IMR-90 (cell line): ENCODE data around the gene ALG13. TPM values are rescaled to one million over a fixed set of nuclear protein-coding genes. Genes with fewer than 3 reads are reported as not detected.

Source experiments
- ATAC-seq: fragments of 200-7000 bp; cut with Tn5 transposase; 2 replicates; pipeline ENCODE4 v1.9.1; 2020; ENCODE audit warnings: low read depth, mild to moderate bottlenecking, moderate library complexity
- BruUV-seq: library from RNA; stranded (reverse); fragments of 400-500 nt; replicated peaks from 2 replicates; lab custom pipeline; 2021; lab: Mats Ljungman, UMichigan
- CTCF ChIA-PET: fragments of 300-600 bp; formaldehyde crosslinking; extraction: SDS; loops from one replicate; lab custom pipeline; 2021; ENCODE audit warnings: antibody characterized with exemption; lab: Yijun Ruan, JAX
- POLR2A ChIA-PET: fragments of 300-600 bp; sonication (Branson Sonifier 250); formaldehyde crosslinking; loops from one replicate; lab custom pipeline; 2022; ENCODE audit warnings: antibody characterized with exemption; ENCODE audit not compliant: unreplicated experiment; lab: Charles Lee
- DNase-seq: peaks from one replicate; pipeline ENCODE4 v3.0.0; 2013
- H2AFZ ChIP-seq: replicated peaks from 2 replicates; pipeline ENCODE3; 2013; ENCODE audit warnings: low read length, mild to moderate bottlenecking; ENCODE audit not compliant: poor library complexity
- H2AK5ac ChIP-seq: 2 replicates; pipeline ENCODE4 v1.6.1; 2013; ENCODE audit warnings: low read depth, low read length, inconsistent platforms
- H2AK9ac ChIP-seq: replicated peaks from 2 replicates; pipeline ENCODE3; 2013; ENCODE audit warnings: mild to moderate bottlenecking, low read depth, low read length, moderate library complexity; ENCODE audit not compliant: poor library complexity
- H2BK120ac ChIP-seq: 2 replicates; pipeline ENCODE4 v1.6.1; 2013; ENCODE audit warnings: low read depth, low read length, inconsistent platforms
- H2BK15ac ChIP-seq: 3 replicates; pipeline ENCODE4 v1.6.1; 2013; ENCODE audit warnings: low read depth, low read length, inconsistent platforms
- H2BK20ac ChIP-seq: 2 replicates; pipeline ENCODE4 v1.6.1; 2013; ENCODE audit warnings: low read depth, mild to moderate bottlenecking, inconsistent platforms, low read length, moderate library complexity
- H2BK5ac ChIP-seq: 2 replicates; pipeline ENCODE4 v1.6.1; 2013; ENCODE audit warnings: mild to moderate bottlenecking, low read depth, low read length, inconsistent platforms; ENCODE audit not compliant: poor library complexity, severe bottlenecking
- H3K14ac ChIP-seq: replicated peaks from 2 replicates; pipeline ENCODE4 v1.6.1; 2013; ENCODE audit warnings: low read depth, low read length, inconsistent platforms
- H3K18ac ChIP-seq: 2 replicates; pipeline ENCODE4 v1.6.1; 2013; ENCODE audit warnings: low read depth, low read length, control low read depth
- H3K23ac ChIP-seq: 2 replicates; pipeline ENCODE4 v1.6.1; 2013; ENCODE audit warnings: low read depth, low read length, inconsistent platforms
- H3K27ac ChIP-seq: 2 replicates; pipeline ENCODE4 v1.5.1; 2013; ENCODE audit warnings: mild to moderate bottlenecking, control low read depth, low read length; ENCODE audit not compliant: insufficient read depth
- H3K27me3 ChIP-seq: 2 replicates; pipeline ENCODE4 v1.6.1; 2013; ENCODE audit warnings: low read length; ENCODE audit not compliant: control insufficient read depth, insufficient read depth
- H3K36me3 ChIP-seq: 2 replicates; pipeline ENCODE4 v1.6.1; 2013; ENCODE audit warnings: low read length, mixed read lengths; ENCODE audit not compliant: control insufficient read depth, insufficient read depth
- H3K4ac ChIP-seq: 2 replicates; pipeline ENCODE4 v1.6.1; 2013; ENCODE audit warnings: low read depth, low read length, inconsistent platforms
- H3K4me1 ChIP-seq: 2 replicates; pipeline ENCODE4 v1.6.1; 2013; ENCODE audit warnings: low read length, mixed read lengths; ENCODE audit not compliant: control insufficient read depth, insufficient read depth
- H3K4me2 ChIP-seq: 2 replicates; pipeline ENCODE4 v1.6.1; 2013; ENCODE audit warnings: low read depth, mild to moderate bottlenecking, control low read depth, low read length, moderate library complexity
- H3K4me3 ChIP-seq: 2 replicates; pipeline ENCODE4 v1.5.1; 2013; ENCODE audit warnings: low read depth, mild to moderate bottlenecking, control low read depth, low read length, moderate library complexity; ENCODE audit not compliant: insufficient read depth
- H3K56ac ChIP-seq: 2 replicates; pipeline ENCODE4 v1.6.1; 2013; ENCODE audit warnings: low read length, inconsistent platforms; ENCODE audit not compliant: insufficient read depth; ENCODE audit errors: extremely low read depth
- H3K79me1 ChIP-seq, 2 experiments: 2 replicates each; pipeline ENCODE4 v1.6.1; 2013; ENCODE audit warnings: low read length in 2 of 2, inconsistent platforms in 1 of 2, low read depth in 1 of 2
- H3K9ac ChIP-seq: 2 replicates; pipeline ENCODE4 v1.6.1; 2013; ENCODE audit warnings: low read depth, low read length, control low read depth
- H3K9me1 ChIP-seq: 2 replicates; pipeline ENCODE4 v1.6.1; 2013; ENCODE audit warnings: low read length, inconsistent platforms; ENCODE audit not compliant: insufficient read depth
- H3K9me3 ChIP-seq: 2 replicates; pipeline ENCODE4 v1.6.1; 2013; ENCODE audit warnings: low read length; ENCODE audit not compliant: control insufficient read depth, insufficient read depth
- H4K20me1 ChIP-seq: 2 replicates; pipeline ENCODE4 v1.6.1; 2013; ENCODE audit warnings: low read length, inconsistent platforms; ENCODE audit not compliant: insufficient read depth
- H4K5ac ChIP-seq: 2 replicates; pipeline ENCODE4 v1.6.1; 2013; ENCODE audit warnings: mild to moderate bottlenecking, low read depth, low read length, control low read depth
- H4K8ac ChIP-seq, 2 experiments: 2 replicates each; pipeline ENCODE4 v1.6.1; 2013; ENCODE audit warnings: low read depth in 2 of 2, low read length in 2 of 2, control low read depth in 1 of 2, inconsistent platforms in 1 of 2
- H4K91ac ChIP-seq: 2 replicates; pipeline ENCODE4 v1.6.1; 2013; ENCODE audit warnings: low read depth, low read length, inconsistent platforms; ENCODE audit not compliant: insufficient read depth
- CEBPB ChIP-seq: IDR thresholded peaks from 2 replicates; pipeline ENCODE4 v1.6.1; 2012; ENCODE audit warnings: low read depth, low read length, improper control_type of control experiment
- CHD1 ChIP-seq: IDR thresholded peaks from 2 replicates; pipeline ENCODE4 v1.6.1; 2012; ENCODE audit warnings: low read depth, low read length, improper control_type of control experiment
- CTCF ChIP-seq: conservative IDR thresholded peaks from 2 replicates; pipeline ENCODE4 v1.5.1; 2012; ENCODE audit warnings: mild to moderate bottlenecking, low read depth, low read length, improper control_type of control experiment
- ELK1 ChIP-seq: fragments of 150-350 bp; IDR thresholded peaks from 2 replicates; pipeline ENCODE4 v1.6.1; 2016; ENCODE audit warnings: low read depth, mild to moderate bottlenecking, low read length, moderate library complexity, borderline replicate concordance
- FOS ChIP-seq: fragments of 150-350 bp; IDR thresholded peaks from 2 replicates; pipeline ENCODE4 v1.6.1; 2016; ENCODE audit warnings: low read depth, low read length
- MAFK ChIP-seq: IDR thresholded peaks from 2 replicates; pipeline ENCODE4 v1.6.1; 2012; ENCODE audit warnings: low read depth, low read length, improper control_type of control experiment
- MAZ ChIP-seq: IDR thresholded peaks from 2 replicates; pipeline ENCODE4 v1.6.1; 2012; ENCODE audit warnings: low read depth, mild to moderate bottlenecking, low read length, improper control_type of control experiment, moderate library complexity, borderline replicate concordance
- MXI1 ChIP-seq: IDR thresholded peaks from 2 replicates; pipeline ENCODE4 v1.6.1; 2012; ENCODE audit warnings: low read depth, mild to moderate bottlenecking, low read length, moderate library complexity, borderline replicate concordance
- POLR2A ChIP-seq: IDR thresholded peaks from 2 replicates; pipeline ENCODE4 v1.6.1; 2012; ENCODE audit warnings: mild to moderate bottlenecking, low read depth, low read length
- RAD21 ChIP-seq: IDR thresholded peaks from 2 replicates; pipeline ENCODE4 v1.6.1; 2012; ENCODE audit warnings: low read length, improper control_type of control experiment
- RCOR1 ChIP-seq: IDR thresholded peaks from 2 replicates; pipeline ENCODE4 v1.6.1; 2012; ENCODE audit warnings: mild to moderate bottlenecking, low read length, improper control_type of control experiment; ENCODE audit not compliant: insufficient replicate concordance
- RFX5 ChIP-seq: IDR thresholded peaks from 2 replicates; pipeline ENCODE4 v1.8.0; 2012; ENCODE audit warnings: low read depth, mild to moderate bottlenecking, low read length, moderate library complexity
- SMC3 ChIP-seq: fragments of 150-350 bp; IDR thresholded peaks from 2 replicates; pipeline ENCODE4 v1.6.1; 2016; ENCODE audit warnings: low read depth, mild to moderate bottlenecking, antibody characterized with exemption, low read length, moderate library complexity
- USF2 ChIP-seq: fragments of 150-350 bp; IDR thresholded peaks from 2 replicates; pipeline ENCODE4 v1.6.1; 2017; ENCODE audit warnings: mild to moderate bottlenecking, antibody characterized with exemption, low read length, low read depth
- WGBS, 2 experiments: methylation state at CpG; one replicate each; pipeline versions ENCODE4 v1.1.5 to v1.1.7; 2013; ENCODE audit warnings: missing lambda C conversion rate in 2 of 2; ENCODE audit not compliant: insufficient read length in 1 of 2; ENCODE audit errors: extremely low coverage in 2 of 2; 5-methylcytosine and 5-hydroxymethylcytosine counted together
- dilution Hi-C: fragments of 300-500 bp; cut with HindIII; formaldehyde crosslinking; loops from one replicate; pipeline ENCODE4 v1.14.3; 2018; ENCODE audit warnings: low sequenced_read_pairs; ENCODE audit not compliant: unreplicated experiment
- in situ Hi-C: fragments of 300-500 bp; cut with MboI; formaldehyde crosslinking; loops from 3 replicates; pipeline ENCODE4 v1.14.3; 2019; ENCODE audit warnings: low sequenced_read_pairs, inconsistent platforms, mixed read lengths
- intact Hi-C: fragments of 100-400 bp; cut with micrococcal nuclease; formaldehyde crosslinking; loops from 2 replicates; pipeline ENCODE4 v1.10.0; 2022
- polyA plus RNA-seq, 3 experiments: library from polyadenylated mRNA; depleted of rRNA; stranded (reverse); fragments of >200 nt; gene quantifications; 2 replicates each; pipeline ENCODE4 v1.2.3, GENCODE V29; 2012; ENCODE audit warnings: low replicate concordance in 1 of 3
- total RNA-seq: library from RNA; depleted of rRNA; stranded (reverse); fragments of >200 nt; gene quantifications from 2 replicates; pipeline ENCODE4 v1.2.3, GENCODE V29; 2012

ALG13 gene
- total and polyA plus RNA-seq, 2 of the 4 experiments (the other 2 are of a cell fraction) = 42.7 to 54.0 TPM

DNA sequence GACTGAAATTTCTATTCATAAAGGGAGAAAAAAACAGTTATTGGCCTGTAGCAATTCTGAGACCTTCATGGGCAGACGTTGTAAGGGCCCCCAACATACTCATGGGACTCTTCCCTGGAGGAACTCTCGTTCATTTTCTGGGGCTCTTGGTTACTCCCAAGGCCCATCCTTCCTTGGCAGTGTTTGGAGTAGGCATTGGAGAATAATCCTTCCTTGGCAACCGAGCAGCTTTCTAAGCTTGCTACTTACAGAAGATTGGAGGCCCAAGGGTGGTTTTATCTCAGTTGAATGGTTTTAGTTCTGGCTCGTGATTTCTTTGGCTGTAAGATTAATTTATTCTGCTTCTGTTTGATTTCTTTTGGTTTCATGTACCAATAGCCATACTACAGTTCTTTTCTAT lies 50.4 kb downstream of the ALG13 start:
- Histone ChIP-seq H3K9ac (no peak overlapping the region), H3K9me1 (no peaks in the 10 kb centered on the region; the same call in 1 of the 2 replicates), H2BK15ac (no peak overlapping the region), H2BK20ac (no peak overlapping the region), H4K5ac (no peak overlapping the region), H4K91ac (no peak overlapping the region), H2BK5ac (no peak overlapping the region), H2AFZ (no peak overlapping the region), H3K4me1 (no peaks in the 10 kb centered on the region), H3K23ac (no peak overlapping the region), H3K4me2 (no peak overlapping the region), H3K27ac (no peak overlapping the region), H3K79me1 (no peaks in the 10 kb centered on the region), H3K9me3 (no peaks in the 10 kb centered on the region), H4K8ac (no peak overlapping the region), H4K20me1 (no peaks in the 10 kb centered on the region), H3K27me3 (peaks cover 1% of the 10 kb centered on the region; the same call in 1 of the 2 replicates), H3K4ac (no peak overlapping the region), H3K36me3 (peaks cover 11% of the 10 kb centered on the region), H2AK5ac (no peak overlapping the region), H2BK120ac (no peak overlapping the region), H3K14ac (no peak overlapping the region), H3K4me3 (no peak overlapping the region), H3K56ac (no peak overlapping the region), H2AK9ac (no peak overlapping the region), H3K18ac (no peak overlapping the region)
- dilution Hi-C loops = no loop called here
- no peak for TF ChIP-seq SMC3
- no peak for TF ChIP-seq USF2
- TF ChIP-seq FOS = no peak
- no peak for TF ChIP-seq CEBPB
- TF ChIP-seq CTCF = no peak
- TF ChIP-seq MAFK = no peak
- TF ChIP-seq RCOR1 = no peak
- no peak for TF ChIP-seq ELK1
- TF ChIP-seq RFX5 = no peak
- no peak for TF ChIP-seq MAZ
- no peak for TF ChIP-seq MXI1
- no peak for TF ChIP-seq RAD21
- TF ChIP-seq CHD1 = no peak
- TF ChIP-seq POLR2A = no peak
- ATAC-seq = no peak
- no CpG with 5 or more reads among the region's 4 CpGs for WGBS, 2 experiments
- POLR2A ChIA-PET = interaction anchor here (0.6 kb wide), 1 partner anchor 1425 kb away, joined by 7 read pairs; no protein-coding TSS in a partner anchor
- intact Hi-C loops = no loop called here
- in situ Hi-C loops = no loop called here
- CTCF ChIA-PET = interaction anchor here (1.7 kb wide), 1 partner anchor 11 kb away, joined by 3 read pairs; no protein-coding TSS in a partner anchor
- no peak for DNase-seq
- no TSS peak for BruUV-seq
